GM18907 (cell line): Measurements from ENCODE around the gene MT3.
"Not testable (repeated sequence)": the region's sequence is repeated elsewhere in the genome, so short reads cannot be mapped to it uniquely, and the experiment has no call there.

Experiments
- ATAC-seq: cut with Tn5 transposase; IDR thresholded peaks from one replicate; pipeline ENCODE4 v1.9.1; 2021; ENCODE audit warnings: mild to moderate bottlenecking, moderate library complexity; ENCODE audit not compliant: unreplicated experiment

Gene MT3

GRCh38 chr16:56577300-56577625, 12.1 kb upstream of the MT3 start:
- no peak for ATAC-seq

GRCh38 chr16:56580391-56581048, 8.8 kb upstream of the MT3 start:
- no peak for ATAC-seq

GRCh38 chr16:56582911-56583310, 6.4 kb upstream of the MT3 start:
- not testable (repeated sequence) for ATAC-seq

DNA sequence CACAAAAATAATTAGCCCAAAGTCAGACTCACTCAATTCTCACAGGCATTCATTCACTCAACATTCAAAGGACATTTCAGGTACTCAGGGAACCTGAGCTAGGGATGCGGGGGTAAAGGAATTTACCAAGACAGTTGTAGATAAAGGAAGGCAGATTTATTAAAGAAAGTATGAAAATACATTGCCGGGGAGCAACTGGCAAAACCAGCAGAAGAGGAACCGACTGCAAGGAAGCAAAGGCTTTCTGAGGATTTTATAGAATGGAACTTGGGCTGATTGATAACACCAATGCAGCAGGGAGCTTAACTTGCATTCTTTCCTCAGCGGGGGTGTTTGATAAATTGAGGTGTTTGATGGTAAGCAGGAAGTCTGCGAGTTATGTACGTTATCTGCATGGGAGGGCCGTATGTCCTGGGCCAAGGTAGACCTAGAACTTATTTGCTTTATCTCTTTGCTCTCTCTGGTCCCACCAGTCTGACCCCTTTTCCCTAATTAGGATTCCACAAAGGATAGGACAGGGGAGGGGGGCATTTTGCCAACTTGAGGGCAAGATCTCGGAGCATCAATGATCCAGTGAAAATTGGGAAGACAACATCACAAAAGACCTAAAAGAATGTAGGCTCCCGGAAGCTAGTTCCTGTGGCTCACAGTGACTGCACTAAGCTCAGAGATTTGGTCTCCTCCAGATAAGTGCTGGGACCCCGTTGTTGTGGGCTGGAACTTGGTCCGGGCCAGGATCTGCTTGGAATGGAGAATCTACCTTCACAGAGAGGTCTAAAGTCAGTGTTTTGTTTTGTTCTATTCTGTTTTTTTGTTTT, 5.8 kb upstream of the MT3 start:
- no peak for ATAC-seq

- ATAC-seq, result no peak
Observed at GRCh38 chr16:56584276-56584675, 5.1 kb upstream of the MT3 start.

GRCh38 chr16:56588781-56589140, 567 bp upstream of the MT3 start:
- no peak for ATAC-seq

DNA sequence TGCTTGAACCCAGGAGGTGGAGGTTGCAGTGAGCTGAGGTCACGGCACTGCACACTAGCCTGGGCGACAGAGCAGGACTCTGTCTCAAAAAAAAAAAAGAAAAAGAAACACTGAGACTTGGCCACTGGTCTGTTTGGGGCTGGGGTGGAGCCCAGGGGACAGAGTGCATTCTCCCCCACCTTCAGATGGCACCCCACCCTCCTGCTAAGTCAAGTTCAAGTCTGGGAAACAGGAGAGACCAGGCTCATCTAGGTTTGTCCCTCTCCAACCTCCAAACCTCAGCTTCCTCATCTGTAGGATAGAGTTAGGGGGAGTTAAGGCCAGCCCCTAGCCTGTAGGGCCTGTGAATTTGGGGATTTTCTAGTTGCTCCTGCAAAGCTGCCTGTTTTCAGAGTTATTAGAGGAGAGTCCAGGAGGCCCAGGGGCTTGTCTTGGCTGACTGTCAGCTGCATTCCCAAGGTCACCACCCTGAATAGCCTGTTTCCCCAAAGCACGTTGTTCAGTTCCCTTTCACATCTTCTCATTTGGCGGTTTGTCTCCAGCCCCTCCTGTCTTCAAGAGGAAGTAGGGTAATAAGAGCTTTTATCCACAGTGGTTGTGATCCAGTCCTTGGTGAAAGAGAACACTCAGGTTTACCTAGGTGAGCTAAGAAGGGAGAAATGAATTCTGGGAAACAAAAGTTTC, 2.2 kb downstream of the MT3 start:
- ATAC-seq, result no peak

DNA sequence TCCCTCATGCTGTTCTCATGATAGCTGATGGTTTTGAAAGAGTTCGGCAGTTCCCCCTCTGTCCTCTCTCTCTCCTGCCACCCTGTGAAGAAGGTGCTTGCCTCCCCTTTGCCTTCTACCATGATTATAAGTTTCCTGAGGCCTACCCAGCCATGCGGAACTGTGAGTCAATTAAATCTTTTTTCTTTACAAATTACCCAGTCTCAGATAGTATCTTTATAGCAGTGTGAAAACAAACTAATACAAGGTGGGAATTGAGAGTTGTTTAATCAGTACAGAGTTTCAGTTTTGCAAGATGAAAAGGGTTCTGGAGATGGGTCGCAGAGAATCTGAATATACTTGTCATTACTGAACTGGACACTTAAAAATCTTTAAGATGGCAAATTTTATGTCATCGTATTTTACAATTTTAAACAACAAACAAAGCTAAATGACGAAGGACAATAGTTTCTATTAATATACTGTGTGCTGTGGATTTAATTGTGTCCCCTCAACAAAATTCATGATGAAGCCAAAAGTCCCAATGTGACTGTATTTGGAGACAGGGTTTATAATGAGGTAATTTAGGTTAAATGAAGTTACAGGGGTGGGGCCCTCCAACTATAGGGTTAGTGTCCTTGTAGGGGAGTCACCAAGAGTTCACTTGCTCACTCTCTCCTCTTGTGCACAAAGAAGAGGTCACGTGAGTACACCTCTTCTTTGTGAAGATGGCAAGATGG, 4.4 kb downstream of the MT3 start:
- no peak for ATAC-seq

- no peak for ATAC-seq
Observed at GRCh38 chr16:56594292-56594619, 4.9 kb downstream of the MT3 start.

GRCh38 chr16:56600398-56600999, 11.2 kb downstream of the MT3 start:
- ATAC-seq, result no peak

- ATAC-seq, result no peak
Observed at GRCh38 chr16:56601325-56601724, 12.0 kb downstream of the MT3 start.

GRCh38 chr16:56603589-56603988, 14.3 kb downstream of the MT3 start:
- no peak for ATAC-seq

- ATAC-seq, result no peak
Observed at GRCh38 chr16:56604966-56605365, 15.6 kb downstream of the MT3 start.

DNA sequence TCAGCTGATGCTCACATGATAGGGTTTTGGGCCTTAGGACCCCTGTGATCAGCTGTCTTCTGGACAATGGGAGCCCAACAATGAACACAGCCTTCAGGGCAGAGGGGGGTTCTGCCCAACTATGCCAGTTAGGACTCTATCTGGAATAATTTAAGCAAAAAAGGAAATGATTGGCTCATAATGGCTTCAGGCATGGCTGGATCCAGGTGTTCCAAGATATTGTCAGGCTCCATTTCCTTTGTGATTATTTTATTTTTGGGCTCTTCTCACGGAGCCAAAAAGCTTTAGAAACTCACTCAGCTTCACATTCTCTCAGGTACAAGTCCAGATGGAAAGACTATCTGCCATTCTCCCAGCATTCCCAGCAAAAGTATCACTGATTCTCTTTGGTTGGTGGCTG, 16.1 kb downstream of the MT3 start:
- ATAC-seq, result no peak

DNA sequence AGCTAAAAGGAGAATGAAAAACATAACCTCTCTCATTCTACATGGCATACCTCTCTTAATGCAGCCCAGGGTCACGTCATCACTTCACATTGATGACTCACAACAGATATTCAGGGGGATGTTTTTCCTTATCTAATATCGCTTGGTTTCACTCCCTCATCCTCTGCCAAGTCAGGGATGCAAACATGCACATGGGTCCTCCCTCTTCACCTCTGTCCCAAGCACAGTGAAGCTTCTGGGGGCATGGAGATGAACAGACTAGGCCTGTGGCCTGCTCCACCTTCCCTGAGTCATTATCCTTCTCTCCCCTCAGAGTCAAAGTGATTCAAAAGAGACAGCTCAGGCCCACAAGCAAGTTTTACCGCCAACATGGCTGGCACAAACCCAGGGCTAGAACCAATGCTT, 16.7 kb downstream of the MT3 start:
- ATAC-seq, result no peak

GRCh38 chr16:56606476-56607108, 17.3 kb downstream of the MT3 start:
- no peak for ATAC-seq

DNA sequence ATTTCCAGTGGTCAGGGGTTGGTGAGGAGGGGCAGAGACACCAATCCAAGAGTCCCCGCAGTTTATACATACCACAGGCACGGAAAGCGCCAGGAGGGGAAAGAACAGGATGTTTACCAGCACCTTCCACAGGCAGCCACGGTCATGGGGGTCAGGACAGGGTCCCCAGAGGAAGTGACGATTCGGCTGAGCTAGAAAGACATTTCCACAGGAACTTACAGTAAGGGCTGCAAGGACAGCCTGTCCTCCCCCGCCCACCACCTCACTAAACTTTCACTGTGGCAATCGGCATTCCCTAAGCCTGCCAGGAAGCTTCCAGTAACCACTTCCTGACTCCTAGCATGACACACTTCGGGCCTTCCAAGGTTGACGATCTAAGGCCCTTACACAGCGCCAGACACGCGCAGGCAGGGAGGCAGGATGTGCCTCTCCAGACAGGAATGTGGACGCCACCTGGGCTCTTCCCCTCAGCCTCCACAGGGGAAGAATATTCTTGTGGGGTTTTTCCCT, 17.8 kb downstream of the MT3 start:
- no peak for ATAC-seq

GRCh38 chr16:56607675-56608042, 18.3 kb downstream of the MT3 start:
- no peak for ATAC-seq

DNA sequence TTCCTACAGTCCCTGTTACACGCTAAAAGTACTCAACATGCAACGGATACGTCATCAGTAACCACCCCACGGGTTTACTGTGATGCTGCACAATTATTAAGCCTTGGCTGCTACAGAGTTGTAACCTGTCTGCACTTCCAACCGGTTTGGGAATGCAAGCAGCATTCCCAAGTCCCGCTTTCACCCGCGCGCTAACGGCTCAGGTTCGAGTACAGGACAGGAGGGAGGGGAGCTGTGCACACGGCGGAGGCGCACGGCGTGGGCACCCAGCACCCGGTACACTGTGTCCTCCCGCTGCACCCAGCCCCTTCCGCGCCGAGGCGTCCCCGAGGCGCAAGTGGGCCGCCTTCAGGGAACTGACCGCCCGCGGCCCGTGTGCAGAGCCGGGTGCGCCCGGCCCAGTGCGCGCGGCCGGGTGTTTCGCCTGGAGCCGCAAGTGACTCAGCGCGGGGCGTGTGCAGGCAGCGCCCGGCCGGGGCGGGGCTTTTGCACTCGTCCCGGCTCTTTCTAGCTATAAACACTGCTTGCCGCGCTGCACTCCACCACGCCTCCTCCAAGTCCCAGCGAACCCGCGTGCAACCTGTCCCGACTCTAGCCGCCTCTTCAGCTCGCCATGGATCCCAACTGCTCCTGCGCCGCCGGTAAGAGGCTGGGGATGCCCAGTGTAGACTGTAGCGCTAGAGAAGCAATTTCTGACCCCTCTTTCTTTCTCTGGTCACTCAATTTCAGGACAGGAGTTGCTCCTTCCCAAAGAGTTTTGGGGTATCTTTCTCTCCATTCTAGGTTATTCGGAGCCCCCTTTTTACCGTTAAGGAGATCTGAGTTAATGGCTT, 18.9 kb downstream of the MT3 start, which contains the start of gene MT2A:
Gene MT2A, plus strand, starts transcription at position 542 of the 833 bp plus-strand sequence. Its CDS starts 72 bp downstream, at position 614.
- peak; percentile 87 for ATAC-seq
